ENCODE results near the gene GPR158.
A peak's percentile ranks its signal among the peaks of the same experiment; 100 is the strongest.

GPR158 gene

DNA sequence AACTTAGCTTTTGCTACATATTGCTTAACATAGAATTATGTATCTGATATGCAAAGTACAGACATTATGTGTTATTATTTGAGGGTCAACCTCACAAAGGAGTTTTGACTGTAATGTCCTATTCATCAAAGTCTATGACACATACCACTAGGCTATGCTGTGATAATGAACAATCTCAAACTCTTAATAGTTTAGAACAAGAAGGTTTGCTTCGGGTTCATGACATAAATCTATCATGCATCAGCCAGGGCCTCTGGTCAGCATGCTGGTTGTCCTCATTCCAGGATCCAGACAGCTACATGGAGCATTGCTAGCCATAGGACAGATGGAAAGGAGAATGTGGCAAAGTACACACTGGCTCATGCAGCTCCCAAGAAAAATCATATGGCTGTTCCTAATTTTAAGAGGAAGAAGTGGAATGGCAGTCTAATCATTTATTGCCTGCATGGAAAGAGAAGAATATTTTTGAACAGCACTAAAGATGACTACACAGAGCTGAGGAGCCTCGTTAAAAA, 332.1 kb downstream of the GPR158 start:
- FAIRE-seq, result no peak

DNA sequence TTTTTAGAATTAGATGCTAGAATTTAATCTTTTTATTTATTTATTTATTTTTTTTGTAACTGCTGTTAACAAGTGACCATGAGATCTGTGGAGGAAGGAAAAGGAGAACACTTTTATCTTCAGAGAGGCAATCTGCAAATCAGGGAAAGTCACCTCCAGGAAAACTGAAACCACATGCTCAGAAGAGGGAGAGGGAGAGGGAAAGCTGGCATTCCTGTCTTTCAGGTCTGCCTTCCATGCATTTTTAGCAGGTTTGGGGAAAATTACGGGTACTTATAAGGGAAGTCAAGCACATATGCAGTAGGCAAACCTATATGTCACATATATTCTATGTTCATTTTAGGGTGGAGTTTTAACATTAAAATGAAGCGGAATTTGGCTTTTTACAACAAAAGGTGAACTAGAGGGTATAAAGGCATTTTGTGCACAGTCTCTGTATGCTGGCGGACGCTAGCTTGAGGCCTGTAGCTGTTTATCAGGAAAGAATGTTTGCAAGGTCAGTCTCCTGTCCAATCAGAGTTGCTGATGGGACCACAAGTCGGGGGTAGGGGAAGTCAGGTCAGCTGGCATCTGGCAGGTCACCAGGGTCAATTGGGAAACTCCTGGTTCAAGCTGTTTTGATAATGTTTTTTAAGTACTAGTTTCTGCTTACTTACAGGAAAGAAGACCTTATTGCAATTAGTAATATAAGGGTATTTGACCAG, 333.5 kb downstream of the GPR158 start:
- no peak for FAIRE-seq

DNA sequence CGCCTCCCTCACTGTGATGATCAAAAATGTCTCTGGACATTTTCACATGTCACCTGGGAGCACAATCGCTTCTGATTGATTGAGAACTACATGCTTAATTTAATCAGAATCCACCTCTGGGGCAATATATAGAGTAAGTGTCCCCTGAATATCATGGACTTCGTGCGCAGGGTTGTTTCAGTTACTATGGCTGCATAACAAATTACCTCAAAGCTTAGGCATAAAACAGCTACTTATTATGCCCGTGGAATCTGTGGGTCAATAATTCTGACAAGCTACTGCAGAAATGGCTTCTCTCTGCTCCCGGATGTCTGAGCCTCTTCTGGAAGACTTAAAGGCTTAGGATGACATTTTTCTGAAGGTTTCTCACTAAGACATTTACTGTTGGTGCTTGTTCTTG, 334.4 kb downstream of the GPR158 start:
- no peak for FAIRE-seq

DNA sequence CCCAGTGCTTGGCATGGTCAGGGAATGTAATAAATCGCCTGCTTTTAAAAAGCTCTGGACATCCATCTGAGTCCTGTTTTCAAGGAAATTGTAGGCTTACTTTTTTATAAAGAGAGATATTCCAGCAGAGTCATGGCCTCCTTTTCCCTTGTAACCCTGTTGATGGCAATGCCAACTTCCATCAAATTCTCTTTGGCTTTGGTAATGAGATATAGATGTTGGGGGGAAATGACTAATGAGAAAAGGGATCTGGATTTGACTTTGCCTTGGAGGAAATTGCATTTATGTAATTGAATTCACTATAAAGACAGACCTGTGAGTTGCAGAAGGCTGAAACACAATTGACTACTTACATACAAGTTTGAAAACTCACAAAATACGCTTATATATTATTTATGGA, 347.5 kb downstream of the GPR158 start:
- FAIRE-seq, result no peak

DNA sequence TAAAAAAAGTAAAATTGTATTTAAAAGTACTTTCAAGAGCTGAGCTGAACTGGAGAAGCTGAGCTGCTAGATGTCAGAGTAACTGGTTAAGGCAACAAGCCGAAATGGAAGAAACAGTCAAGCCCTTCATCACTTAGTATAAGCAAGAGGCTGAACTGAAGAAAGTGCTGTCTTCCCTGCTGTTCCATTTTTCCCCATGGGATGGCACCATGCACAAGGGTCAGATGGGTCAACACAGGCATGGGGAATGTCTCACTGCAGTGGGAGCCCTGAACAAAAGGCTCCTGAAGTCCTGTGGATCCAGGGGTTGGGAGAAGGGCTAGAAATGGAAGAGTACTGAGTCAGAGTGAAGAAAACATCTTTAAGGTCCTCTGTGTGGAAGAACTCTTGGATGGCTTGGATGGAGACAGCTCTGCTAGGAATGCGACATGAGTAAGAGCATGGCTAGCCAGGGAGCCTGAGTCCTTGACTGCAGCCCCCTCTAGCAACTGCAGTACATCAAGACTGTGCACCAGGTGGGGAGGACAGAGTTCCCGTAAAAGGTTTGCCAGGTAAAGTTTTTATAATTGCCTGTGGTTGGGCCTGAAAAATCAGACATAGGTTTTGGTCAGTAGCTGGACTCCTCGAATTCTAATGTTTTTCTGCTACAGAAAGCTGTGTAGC, 348.3 kb downstream of the GPR158 start:
- no peak for FAIRE-seq

DNA sequence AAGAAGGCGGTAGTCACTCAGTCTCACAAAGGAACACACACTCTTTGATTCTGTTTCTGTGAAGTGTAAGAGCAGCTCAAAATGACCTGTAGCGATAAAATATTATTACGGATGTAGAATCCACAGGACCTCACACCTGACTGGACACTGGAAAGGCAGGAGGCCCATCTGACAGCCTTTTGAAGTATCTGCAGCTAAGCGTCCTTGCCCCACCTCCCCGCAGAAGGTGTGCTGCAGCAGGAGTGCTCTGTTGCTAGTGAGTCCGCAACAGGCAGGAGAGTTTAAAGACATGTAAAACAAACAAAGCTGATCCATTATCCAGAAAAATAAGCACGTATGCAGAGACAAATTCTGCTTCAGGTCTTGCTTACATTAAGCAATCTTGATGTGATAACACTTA, 355.5 kb downstream of the GPR158 start:
- FAIRE-seq, result no peak

DNA sequence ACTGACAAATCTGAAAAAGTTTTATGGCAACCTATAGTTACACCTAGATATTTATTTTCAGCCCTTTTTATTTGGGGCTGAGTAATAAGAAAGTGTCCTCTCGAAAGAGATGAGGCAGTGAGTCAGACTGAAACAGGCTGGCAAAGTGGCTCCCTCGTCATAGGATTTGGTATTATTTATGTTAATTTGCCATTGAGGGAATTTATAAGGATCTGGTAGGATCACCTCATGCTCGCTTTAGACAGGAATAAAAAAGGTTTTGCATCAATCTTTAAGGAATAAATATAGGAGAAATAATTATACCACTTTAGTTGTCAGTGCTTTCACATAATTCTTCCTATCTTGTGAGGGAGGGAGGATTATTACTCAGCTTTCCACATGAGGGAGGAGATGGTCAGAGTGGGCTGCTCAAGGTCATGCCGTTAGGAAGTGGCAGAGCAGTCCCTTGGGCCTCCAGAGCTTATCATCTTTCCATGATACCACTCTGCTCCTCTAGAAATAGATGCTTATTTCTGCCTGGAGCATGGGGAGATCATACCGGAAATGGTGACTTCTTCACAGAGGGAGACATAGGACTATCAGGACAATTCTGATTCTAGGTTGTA, 356.8 kb downstream of the GPR158 start:
- FAIRE-seq, result no peak

DNA sequence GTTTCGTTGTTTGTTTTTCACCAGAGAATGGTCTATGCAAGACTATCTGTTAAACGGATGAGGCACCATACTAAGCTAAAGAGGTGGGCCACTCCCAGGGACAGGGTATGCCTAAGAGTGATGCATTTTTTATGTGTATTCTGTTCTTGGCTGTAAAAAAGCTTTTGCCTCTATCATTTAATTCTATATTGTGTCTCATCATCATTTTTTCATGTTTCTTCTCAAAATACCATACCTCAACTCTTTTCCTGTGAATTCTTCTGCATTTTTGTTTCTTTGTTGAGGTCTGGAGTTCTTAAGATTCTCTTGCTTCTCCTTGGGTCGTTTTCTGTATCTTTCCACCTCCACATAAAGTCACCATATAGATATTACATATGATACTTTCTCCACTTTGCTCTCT, 357.4 kb downstream of the GPR158 start:
- no peak for FAIRE-seq

DNA sequence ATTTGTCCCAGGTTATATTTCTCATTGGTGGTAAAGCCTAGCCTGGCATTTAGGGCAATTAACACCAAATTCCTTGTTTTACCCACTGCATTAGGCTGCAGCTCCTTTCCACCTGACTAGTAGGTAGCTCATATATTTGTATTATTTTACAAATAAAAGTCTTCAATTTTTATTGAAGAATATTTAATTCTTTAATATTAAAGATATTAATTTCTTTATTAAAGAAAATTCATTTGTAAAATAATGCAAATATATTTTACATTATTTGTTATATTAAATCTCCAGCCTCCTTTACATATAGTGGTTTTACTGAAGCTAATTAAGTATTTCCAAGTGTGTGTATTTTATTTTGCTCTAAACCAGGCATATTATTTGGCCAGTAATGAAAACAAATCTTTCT, 361.2 kb downstream of the GPR158 start:
- peak; percentile 49 for FAIRE-seq

DNA sequence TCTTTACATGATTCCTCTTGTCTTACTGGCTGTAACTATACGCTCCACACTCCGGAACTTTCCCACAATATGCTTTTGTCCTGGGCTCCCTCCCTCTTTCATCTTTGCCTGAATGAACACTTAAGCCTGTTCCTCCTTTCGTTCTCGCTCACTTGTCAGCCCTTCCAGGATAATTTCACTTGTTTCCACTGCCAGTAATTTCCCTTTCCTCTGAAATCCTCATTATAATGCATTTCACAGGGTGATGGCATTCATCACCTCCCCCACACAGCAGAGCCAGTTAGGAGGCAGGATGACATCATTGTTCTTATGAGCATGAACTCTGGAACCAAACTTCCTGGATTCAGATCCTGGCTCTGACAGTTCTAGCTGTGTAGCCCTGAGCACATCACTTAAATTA, 372.6 kb downstream of the GPR158 start:
- FAIRE-seq, result no peak

DNA sequence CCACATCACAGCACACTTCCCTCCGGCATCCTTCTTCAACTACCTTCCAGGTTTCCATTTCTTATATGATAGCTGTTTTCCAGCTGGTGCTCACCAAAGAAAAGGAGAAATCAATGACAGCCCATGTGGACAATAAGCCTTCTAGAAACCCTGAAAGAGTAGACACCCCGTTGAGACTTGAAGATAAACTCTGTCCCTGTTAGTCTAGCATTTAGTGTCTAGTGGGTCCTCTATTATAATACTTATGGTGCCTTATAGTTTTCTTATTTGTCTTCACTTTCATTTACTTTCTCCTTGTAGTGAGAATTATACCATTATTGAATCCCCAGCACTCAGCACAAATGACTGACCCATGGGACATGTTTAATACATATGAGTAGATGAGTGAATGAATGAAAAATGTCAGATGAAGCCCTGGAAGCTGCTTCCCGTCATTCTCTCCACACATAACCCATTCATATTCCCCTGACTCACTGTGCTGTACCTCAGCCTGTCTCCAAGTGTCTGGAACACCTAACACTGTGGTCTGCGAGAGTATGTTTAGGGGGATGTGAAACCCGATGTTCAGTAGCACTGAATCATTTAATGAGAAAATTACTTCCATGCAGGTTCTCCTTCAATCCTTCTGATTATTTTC, 377.6 kb downstream of the GPR158 start:
- FAIRE-seq, result no peak

DNA sequence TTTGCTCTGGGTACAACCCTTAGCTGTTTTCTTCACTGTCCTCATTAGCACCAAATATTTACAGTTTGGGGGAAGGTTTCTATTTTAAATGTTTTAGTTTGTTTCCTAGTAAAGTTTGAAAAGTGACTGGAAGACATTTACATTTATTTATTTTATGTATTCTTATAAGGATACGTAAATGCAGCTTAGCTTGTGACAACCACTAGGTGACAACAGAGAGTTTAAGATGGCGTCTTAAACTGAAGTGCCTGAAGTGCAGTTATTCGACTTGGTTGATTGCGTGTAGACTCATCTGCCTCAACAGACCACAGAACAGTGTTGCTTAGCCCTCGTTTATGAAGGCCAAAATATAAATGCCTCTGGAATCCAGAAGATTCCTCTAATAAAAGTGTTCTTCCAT, 381.1 kb downstream of the GPR158 start:
- FAIRE-seq, result no peak

DNA sequence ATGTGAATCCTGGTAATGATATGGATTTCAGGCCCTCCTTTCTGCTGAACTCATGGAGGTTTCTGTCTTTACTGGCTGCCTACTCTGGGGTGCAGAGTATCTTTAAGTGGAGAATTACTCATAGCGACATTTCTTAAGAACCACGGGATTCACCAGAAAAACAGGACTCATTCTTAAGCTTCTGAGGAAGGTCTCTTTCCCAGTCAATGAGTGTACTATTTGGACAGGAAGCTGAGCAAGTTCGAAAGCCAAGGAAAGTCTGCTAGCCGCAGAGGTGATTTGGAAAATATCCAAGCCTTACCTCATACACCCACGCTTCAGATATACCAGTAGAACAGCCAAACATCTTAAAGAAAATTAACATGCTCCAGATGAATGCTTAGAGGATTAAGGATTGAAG, 381.7 kb downstream of the GPR158 start:
- no peak for FAIRE-seq

DNA sequence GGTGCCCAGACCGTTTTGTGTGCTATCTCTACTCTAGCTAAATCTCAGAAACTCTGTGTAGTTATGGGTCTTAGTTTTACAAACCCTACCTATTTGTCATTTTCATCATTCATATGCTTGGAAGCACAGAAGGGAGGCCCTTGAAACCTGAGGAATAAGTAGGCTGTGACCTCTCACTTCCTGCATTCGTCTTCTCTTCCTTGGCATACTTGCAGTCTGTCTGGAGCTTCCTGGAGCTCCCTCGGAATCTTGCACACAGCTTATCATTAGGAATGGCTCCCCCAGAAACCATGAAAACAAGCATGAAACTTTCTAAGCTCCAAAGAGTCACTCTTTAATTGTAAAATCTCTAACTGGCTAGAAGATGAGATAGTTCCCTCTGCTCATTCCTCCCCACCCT, 382.3 kb downstream of the GPR158 start:
- no peak for FAIRE-seq

DNA sequence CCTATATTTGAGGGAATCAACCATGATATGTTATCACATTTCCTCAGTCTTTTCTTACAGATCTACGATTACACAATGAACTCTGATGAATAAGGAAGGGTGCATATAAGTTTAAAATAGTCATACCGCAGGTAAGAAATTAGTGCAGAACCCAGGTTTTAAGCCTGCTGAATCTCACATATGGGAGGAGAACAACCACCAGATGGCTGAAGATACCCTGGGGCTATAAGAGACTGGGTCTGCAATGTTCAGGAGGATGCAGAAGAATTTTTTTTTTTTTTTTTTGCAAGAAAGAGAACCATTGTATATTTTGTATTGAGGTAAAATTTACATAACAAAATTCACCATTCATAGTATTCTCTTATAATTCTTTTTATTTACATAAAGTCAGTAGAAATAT, 387.0 kb downstream of the GPR158 start:
- no peak for FAIRE-seq

DNA sequence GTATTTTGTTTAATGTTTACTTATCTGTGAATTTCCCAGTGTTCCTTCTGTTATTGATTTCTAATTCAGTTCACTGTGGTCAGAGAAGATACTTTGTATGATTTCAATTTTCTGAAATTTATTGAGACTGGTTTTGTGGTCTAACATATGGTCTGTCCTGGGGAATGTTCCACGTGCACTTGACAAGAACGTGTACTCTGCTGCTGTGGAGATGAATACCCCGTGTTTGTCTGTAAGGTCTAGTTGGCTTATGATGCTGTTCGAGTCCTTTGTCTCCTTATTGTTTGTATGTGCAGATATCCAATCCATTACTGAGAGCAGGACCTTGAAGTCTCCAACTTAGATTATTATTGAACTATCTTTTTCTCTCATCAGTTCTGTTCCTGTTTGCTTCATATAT, 387.7 kb downstream of the GPR158 start:
- no peak for FAIRE-seq

DNA sequence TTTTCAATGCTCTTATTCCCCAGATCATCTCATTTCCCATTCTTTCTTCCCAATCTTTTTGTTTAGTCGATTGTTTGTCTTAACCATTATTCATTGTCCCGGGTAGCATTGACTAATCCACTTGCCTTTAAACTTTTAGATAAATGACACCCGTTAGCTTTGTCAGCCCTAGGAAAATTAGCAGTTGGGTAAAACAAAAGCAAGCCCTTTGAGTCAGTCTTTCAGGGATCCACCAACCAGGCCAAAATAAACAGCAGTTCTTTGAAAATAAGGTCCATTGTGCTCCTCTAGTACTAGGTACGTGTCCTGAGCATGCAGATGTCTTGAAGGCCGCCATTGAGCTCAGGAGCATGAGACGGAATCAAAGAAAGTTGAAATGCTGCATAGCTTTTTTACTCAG, 389.6 kb downstream of the GPR158 start:
- FAIRE-seq, result no peak

DNA sequence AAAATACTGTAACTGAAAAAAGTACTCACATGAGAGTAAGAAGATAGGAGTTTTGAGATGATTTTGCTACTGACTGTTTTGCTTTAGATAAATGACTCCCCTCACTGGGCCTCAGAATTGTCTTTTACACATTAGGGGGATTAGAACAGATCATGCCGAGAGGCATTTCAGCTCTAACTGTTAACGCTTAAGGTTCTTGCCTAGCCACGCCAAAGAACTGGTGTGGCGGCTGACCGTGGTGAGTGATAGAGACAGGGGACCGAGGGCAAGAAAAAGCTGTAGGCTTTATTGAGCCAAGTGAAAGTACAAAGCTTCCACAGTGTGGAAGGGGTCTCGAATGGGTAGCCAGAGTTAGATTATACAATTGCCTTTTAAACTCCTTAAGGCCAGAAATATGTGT, 390.8 kb downstream of the GPR158 start:
- FAIRE-seq, result no peak

DNA sequence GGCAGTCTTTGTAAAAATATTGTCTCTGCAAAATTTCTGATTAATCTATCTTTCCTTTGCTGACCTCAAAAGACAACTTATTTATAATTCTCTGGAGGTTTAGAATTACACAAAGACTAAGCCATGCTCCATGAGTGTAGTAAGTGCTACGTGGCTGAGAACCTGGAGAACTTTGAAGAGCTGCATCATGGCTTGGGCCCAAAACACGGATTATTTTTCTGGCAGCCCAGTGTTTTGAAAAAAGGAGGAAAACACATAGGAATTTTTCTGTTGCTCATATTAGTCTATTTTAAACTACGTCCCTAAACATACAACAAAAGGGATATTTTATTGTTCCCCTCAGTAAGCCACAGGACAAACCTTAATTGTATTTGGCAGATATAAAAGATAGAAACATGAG, 398.5 kb downstream of the GPR158 start:
- no peak for FAIRE-seq

DNA sequence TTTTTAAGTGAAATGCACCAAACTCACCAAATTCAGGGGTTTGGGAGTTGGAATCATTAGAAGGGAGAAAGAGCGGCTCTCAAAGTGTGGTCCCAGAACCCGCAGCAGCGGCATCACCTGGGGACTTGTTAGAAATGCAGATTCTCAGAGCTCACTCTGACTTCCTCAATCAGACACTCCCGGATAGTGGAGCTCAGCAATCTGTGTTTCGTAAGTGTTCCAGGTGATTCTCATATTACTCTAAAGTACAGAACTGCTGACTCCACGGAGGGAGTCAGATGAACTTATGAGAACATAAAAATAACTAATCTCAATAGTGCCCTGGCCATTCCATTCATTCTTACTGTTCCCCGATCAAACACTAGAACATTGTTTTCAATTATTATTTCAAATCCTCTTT, 400.5 kb downstream of the GPR158 start:
- no peak for FAIRE-seq

DNA sequence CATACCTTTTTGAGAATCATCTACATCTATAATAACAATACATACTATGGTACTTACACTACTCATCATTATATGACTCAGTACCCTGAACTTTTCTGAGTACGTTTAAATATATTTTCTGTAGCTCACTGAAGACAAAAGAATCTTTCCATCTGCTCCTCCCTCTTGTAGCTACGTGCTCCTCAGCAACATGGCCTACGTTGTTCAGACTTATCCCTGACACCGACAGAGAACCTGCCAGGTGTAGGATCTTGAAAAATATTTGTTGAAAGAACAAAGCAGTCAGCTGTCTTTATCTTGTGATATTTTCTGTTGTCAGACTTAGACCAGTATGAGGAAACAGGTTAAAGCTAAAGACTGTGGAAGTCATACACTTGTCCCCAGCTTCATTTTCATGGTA, 403.3 kb downstream of the GPR158 start:
- FAIRE-seq, result no peak

DNA sequence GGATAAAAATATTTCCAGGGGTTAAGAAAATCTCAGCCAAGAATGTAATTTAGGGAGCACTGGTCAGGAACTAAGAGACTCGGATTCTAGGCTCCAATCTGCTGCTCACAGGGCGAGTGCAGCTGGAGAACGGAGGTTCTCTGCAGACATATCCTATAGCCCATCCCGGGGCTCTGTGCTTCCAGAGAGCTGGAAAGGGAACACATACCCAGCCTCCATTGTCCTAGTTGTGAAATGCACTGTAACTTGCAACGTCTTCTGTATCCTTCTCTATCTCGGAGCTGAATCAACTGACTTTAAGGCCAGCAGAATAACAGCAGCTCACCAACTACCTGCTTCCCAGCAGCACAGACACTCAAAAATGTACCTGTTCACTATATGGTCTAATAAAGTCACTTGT, 408.2 kb downstream of the GPR158 start:
- FAIRE-seq, result no peak

DNA sequence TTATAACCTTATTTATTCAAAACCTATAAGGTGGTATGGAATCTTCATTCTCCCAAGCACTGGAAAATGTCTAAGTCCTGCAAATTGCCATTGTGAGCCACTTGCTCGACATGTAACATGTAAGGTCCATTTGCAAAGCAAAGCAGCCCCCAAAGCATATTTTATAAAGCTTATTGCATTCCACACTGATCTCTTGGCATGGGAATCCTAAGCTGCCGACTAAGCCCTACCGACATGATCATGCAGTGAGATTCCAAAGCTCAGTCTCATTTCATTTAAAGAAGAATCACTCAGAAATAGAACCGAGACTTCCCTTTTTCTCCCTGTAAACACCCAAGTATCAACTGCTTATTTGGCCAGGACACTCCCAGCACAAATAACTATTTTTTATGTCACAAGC, 425.9 kb downstream of the GPR158 start:
- FAIRE-seq, result no peak

DNA sequence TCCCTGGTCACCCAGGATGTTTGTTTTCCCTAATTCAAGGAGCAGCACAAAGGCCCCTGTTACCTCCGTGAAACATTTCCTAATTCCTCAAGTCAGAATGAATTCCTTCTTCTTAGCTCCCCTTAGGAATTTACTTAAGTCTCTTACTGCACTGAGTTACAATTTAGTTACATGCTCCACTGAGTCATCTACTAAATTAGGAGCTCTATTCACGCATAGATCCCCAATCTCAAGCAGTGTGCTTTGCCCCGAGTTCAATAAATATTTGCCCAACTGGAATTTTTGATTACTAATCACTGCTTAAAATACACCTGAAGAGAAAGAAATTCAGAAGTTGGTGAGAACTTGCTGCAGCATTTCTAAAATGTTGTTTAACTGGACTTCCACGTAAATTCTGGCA, 429.8 kb downstream of the GPR158 start:
- FAIRE-seq, result no peak

Measured in G401.6 (cell line).